Progenitor cell of endocrine pancreas (in vitro differentiated cells): ENCODE results near the gene TBPL2. TPM values are rescaled to one million over a fixed set of nuclear protein-coding genes. Genes with fewer than 3 reads are reported as not detected.
A peak's percentile ranks its signal among the peaks of the same experiment; 100 is the strongest.

Experiments used
- DNase-seq: peaks from one replicate; pipeline ENCODE4 v3.0.0; 2021; ENCODE audit warnings: low spot score; ENCODE audit not compliant: unreplicated experiment
- H3K27ac Mint-ChIP-seq: 2 replicates; pipeline ENCODE4 v1.8.0; 2021; ENCODE audit warnings: mild to moderate bottlenecking, moderate library complexity, mixed read lengths
- H3K27me3 Mint-ChIP-seq: 2 replicates; pipeline ENCODE4 v1.8.0; 2021; ENCODE audit warnings: mixed read lengths
- H3K36me3 Mint-ChIP-seq: 2 replicates; pipeline ENCODE4 v1.8.0; 2022; ENCODE audit warnings: mixed read lengths; ENCODE audit not compliant: insufficient read depth
- H3K4me1 Mint-ChIP-seq: 2 replicates; pipeline ENCODE4 v1.8.0; 2021; ENCODE audit warnings: low read depth, mixed read lengths
- H3K4me3 Mint-ChIP-seq: 2 replicates; pipeline ENCODE4 v1.8.0; 2021; ENCODE audit warnings: low read depth, mild to moderate bottlenecking, moderate library complexity, mixed read lengths
- H3K9me3 Mint-ChIP-seq: 2 replicates; pipeline ENCODE4 v1.8.0; 2021; ENCODE audit warnings: low read depth, mixed read lengths
- CTCF ChIP-seq: fragments of 200-600 bp; sonication (generic); IDR thresholded peaks from one replicate; pipeline ENCODE4 v1.5.0; 2021; ENCODE audit warnings: antibody characterized with exemption, mild to moderate bottlenecking; ENCODE audit not compliant: unreplicated experiment
- total RNA-seq: library from RNA; stranded (reverse); gene quantifications from 2 replicates; pipeline ENCODE4 v1.2.1, GENCODE V29; 2021

Gene TBPL2
- total RNA-seq, 1 donor from 2014 or later: not detected

- Mint-ChIP-seq H3K4me3 (no peak overlapping the region), H3K27ac (no peak overlapping the region), H3K27me3 (no peaks in the 10 kb centered on the region), H3K36me3 (no peaks in the 10 kb centered on the region), H3K4me1 (peaks cover under 1% of the 10 kb centered on the region), H3K9me3 (no peaks in the 10 kb centered on the region)
- peak; percentile 64 for TF ChIP-seq CTCF
- DNase-seq: no peak
Measured at GRCh38 chr14:55416866-55417265, 23.6 kb downstream of the TBPL2 start.

- no peak overlapping the region for H3K4me3 Mint-ChIP-seq
- DNase-seq: no peak
- H3K9me3 Mint-ChIP-seq: no peaks in the 10 kb centered on the region
- TF ChIP-seq CTCF: no peak
- H3K27ac Mint-ChIP-seq: no peak overlapping the region
- H3K4me1 Mint-ChIP-seq: peaks cover 12% of the 10 kb centered on the region
- no peaks in the 10 kb centered on the region for H3K27me3 Mint-ChIP-seq
- H3K36me3 Mint-ChIP-seq: no peaks in the 10 kb centered on the region
Measured at GRCh38 chr14:55414551-55414950, 25.9 kb downstream of the TBPL2 start.

GRCh38 chr14:55412676-55413075, 27.7 kb downstream of the TBPL2 start:
- H3K36me3 Mint-ChIP-seq: no peaks in the 10 kb centered on the region
- H3K27ac Mint-ChIP-seq: peak overlapping the region; percentile 96
- no peak for TF ChIP-seq CTCF

GRCh38 chr14:55411426-55412389, 28.7 kb downstream of the TBPL2 start, which contains the start of gene ATG14:
Gene ATG14, minus strand, starts transcription at chr14:55411830. Its CDS starts 8 bp downstream, at chr14:55411822.
- H3K9me3 Mint-ChIP-seq: no peaks in the 10 kb centered on the region
- H3K4me3 Mint-ChIP-seq: peak within 1 kb of the TSS; percentile 89
- H3K36me3 Mint-ChIP-seq: no peaks in the 10 kb centered on the region
- peaks cover 13% of the 10 kb centered on the region for H3K4me1 Mint-ChIP-seq
- DNase-seq: peak; percentile 81
- peak within 1 kb of the TSS; percentile 97 for H3K27ac Mint-ChIP-seq
- TF ChIP-seq CTCF: no peak
- no peaks in the 10 kb centered on the region for H3K27me3 Mint-ChIP-seq

More at GRCh38 chr14:55412676-55413075, 27.7 kb downstream of the TBPL2 start:
- H3K27me3 Mint-ChIP-seq: no peaks in the 10 kb centered on the region
- H3K4me3 Mint-ChIP-seq: peak overlapping the region; percentile 89
- H3K9me3 Mint-ChIP-seq: no peaks in the 10 kb centered on the region
- peaks cover 13% of the 10 kb centered on the region for H3K4me1 Mint-ChIP-seq
- DNase-seq: no peak

GRCh38 chr14:55410876-55411275, 29.5 kb downstream of the TBPL2 start:
- TF ChIP-seq CTCF: no peak
- peak overlapping the region; percentile 97 for H3K27ac Mint-ChIP-seq
- no peaks in the 10 kb centered on the region for H3K9me3 Mint-ChIP-seq
- H3K4me1 Mint-ChIP-seq: peaks cover 13% of the 10 kb centered on the region
- no peaks in the 10 kb centered on the region for H3K27me3 Mint-ChIP-seq
- no peaks in the 10 kb centered on the region for H3K36me3 Mint-ChIP-seq
- H3K4me3 Mint-ChIP-seq: peak overlapping the region; percentile 89
- no peak for DNase-seq
